Measurements from ENCODE around the gene LDB3.

The LDB3 gene

DNA sequence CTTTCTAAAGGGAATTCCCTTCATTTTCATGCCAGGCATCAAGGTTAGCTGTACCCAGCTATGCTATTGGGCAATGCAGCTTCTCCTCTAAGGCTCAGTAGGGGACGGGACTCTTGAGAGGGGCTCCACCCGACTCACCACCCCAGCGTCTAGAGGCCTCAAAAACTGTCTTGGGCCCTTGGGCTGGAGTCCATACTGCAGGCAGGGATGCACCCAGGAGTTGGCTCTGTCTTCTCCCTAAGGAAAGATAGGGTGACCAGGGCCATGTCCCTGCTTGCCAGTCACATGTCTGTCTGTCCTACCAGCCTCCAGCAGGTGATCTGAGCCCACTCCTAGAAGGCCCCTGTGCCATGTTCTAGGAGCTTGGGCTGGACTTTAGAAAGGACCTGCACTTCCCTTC is 12.7 kb upstream of the LDB3 start:
- H3K36me3 ChIP-seq (replicated peaks; ENCODE audit: insufficient read depth, low read length), result no peaks in the 10 kb centered on the region
- H3K4me1 ChIP-seq (ENCODE audit: low read length), result no peaks in the 10 kb centered on the region
- no peak overlapping the region for H3K9ac ChIP-seq (ENCODE audit: low read length)
- no peaks in the 10 kb centered on the region for H3K79me2 ChIP-seq (ENCODE audit: low read length)
- no peaks in the 10 kb centered on the region for H3F3A ChIP-seq (ENCODE audit: insufficient read depth, low read length)
- no peaks in the 10 kb centered on the region for H3K9me2 ChIP-seq (replicated peaks; ENCODE audit: insufficient read depth, low read length)
- no peaks in the 10 kb centered on the region for H4K20me1 ChIP-seq (ENCODE audit: insufficient read depth, low read length)
- H3K4me2 ChIP-seq (ENCODE audit: low read depth, low read length), result no peak overlapping the region
- no peak for DNase-seq
- TF ChIP-seq EZH2 (optimal IDR thresholded peaks at IDR 0.05; ENCODE audit: low read depth, low read length) (no peak), EZH2phosphoT487 (IDR thresholded peaks at IDR 0.05; ENCODE audit: low read length) (no peak)
- TF ChIP-seq, protein P1, sequence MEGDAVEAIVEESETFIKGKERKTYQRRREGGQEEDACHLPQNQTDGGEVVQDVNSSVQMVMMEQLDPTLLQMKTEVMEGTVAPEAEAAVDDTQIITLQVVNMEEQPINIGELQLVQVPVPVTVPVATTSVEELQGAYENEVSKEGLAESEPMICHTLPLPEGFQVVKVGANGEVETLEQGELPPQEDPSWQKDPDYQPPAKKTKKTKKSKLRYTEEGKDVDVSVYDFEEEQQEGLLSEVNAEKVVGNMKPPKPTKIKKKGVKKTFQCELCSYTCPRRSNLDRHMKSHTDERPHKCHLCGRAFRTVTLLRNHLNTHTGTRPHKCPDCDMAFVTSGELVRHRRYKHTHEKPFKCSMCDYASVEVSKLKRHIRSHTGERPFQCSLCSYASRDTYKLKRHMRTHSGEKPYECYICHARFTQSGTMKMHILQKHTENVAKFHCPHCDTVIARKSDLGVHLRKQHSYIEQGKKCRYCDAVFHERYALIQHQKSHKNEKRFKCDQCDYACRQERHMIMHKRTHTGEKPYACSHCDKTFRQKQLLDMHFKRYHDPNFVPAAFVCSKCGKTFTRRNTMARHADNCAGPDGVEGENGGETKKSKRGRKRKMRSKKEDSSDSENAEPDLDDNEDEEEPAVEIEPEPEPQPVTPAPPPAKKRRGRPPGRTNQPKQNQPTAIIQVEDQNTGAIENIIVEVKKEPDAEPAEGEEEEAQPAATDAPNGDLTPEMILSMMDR (IDR thresholded peaks at IDR 0.05; ENCODE audit: low read length), result no peak
- no peak overlapping the region for H3K27ac ChIP-seq (ENCODE audit: low read length)
- no peaks in the 10 kb centered on the region for H3K9me3 ChIP-seq (replicated peaks; ENCODE audit: insufficient read depth, low read length)
- H3K4me3 ChIP-seq (ENCODE audit: low read length), result no peak overlapping the region
- H3K27me3 ChIP-seq (replicated peaks; ENCODE audit: insufficient read depth, low read length), result peaks cover 36% of the 10 kb centered on the region
- H2AFZ ChIP-seq (ENCODE audit: low read length), result no peak overlapping the region

DNA sequence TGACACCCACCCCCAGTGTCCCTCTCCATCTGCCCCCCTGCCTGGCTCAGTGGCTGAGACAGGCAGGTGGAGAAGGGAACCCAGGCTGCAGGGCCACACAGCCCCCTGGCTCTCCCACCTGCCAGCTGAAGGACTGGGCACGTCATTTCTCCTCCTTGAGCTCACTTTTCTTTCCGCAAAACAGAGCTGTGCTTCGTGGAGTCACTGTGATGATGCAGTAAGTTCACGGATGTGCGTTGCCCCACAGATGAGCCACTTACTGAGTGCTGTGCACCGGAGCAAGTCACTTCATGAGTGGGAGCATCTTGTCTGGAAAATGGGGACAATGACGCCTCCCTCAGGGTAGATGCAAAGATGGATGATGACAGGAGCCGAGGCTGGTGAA is 11.3 kb upstream of the LDB3 start:
- H3K27ac ChIP-seq (ENCODE audit: low read length), result no peak overlapping the region
- no peaks in the 10 kb centered on the region for H3F3A ChIP-seq (ENCODE audit: insufficient read depth, low read length)
- no peak overlapping the region for H2AFZ ChIP-seq (ENCODE audit: low read length)
- H3K4me3 ChIP-seq (ENCODE audit: low read length), result no peak overlapping the region
- H3K79me2 ChIP-seq (ENCODE audit: low read length), result no peaks in the 10 kb centered on the region
- no peaks in the 10 kb centered on the region for H3K9me2 ChIP-seq (replicated peaks; ENCODE audit: insufficient read depth, low read length)
- H3K4me2 ChIP-seq (ENCODE audit: low read depth, low read length), result no peak overlapping the region
- H3K4me1 ChIP-seq (ENCODE audit: low read length), result no peaks in the 10 kb centered on the region
- H3K27me3 ChIP-seq (replicated peaks; ENCODE audit: insufficient read depth, low read length), result peaks cover 32% of the 10 kb centered on the region
- no peaks in the 10 kb centered on the region for H3K36me3 ChIP-seq (replicated peaks; ENCODE audit: insufficient read depth, low read length)
- no peak overlapping the region for H3K9ac ChIP-seq (ENCODE audit: low read length)
- TF ChIP-seq EZH2 (optimal IDR thresholded peaks at IDR 0.05; ENCODE audit: low read depth, low read length) (no peak), EZH2phosphoT487 (IDR thresholded peaks at IDR 0.05; ENCODE audit: low read length) (no peak)
- TF ChIP-seq, protein P1 (IDR thresholded peaks at IDR 0.05; ENCODE audit: low read length), result no peak
- H3K9me3 ChIP-seq (replicated peaks; ENCODE audit: insufficient read depth, low read length), result no peaks in the 10 kb centered on the region
- no peaks in the 10 kb centered on the region for H4K20me1 ChIP-seq (ENCODE audit: insufficient read depth, low read length)
- no peak for DNase-seq

DNA sequence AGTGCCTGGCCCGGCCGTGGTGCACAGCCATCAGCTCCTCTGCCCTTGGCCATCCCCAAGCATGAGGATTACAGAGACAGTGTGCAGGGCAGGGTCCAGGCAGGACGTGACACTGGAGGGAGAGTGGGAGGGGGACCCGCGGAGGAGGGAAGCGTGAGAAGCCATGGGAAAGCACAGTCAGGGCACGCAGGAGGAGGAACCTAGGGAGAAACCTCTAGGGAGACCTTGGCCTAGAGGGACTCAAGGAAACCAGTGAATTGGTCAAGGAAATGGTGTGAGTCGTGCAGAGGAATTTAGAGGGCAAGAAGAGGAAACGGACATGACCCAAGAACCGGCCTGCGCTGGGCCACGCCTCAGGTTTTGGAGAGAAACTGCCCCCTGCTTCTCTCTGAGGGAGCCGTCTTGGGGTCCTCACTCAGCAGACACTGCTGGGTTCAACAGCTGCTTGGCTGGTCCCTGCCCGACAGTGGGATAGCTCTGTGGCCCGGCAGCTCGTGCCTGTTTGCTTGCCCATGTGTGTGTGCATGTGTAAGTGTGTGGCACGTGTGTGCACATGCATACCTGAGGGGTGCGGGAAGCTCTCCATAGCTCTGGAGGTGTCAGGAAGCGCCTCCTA is 10.8 kb upstream of the LDB3 start:
- no peaks in the 10 kb centered on the region for H4K20me1 ChIP-seq (ENCODE audit: insufficient read depth, low read length)
- H3K4me1 ChIP-seq (ENCODE audit: low read length), result no peaks in the 10 kb centered on the region
- H3K9ac ChIP-seq (ENCODE audit: low read length), result no peak overlapping the region
- no peaks in the 10 kb centered on the region for H3K9me3 ChIP-seq (replicated peaks; ENCODE audit: insufficient read depth, low read length)
- H2AFZ ChIP-seq (ENCODE audit: low read length), result no peak overlapping the region
- no peak overlapping the region for H3K4me2 ChIP-seq (ENCODE audit: low read depth, low read length)
- H3K27me3 ChIP-seq (replicated peaks; ENCODE audit: insufficient read depth, low read length), result peaks cover 32% of the 10 kb centered on the region
- H3K27ac ChIP-seq (ENCODE audit: low read length), result no peak overlapping the region
- H3K79me2 ChIP-seq (ENCODE audit: low read length), result no peaks in the 10 kb centered on the region
- H3K36me3 ChIP-seq (replicated peaks; ENCODE audit: insufficient read depth, low read length), result no peaks in the 10 kb centered on the region
- DNase-seq, result no peak
- H3F3A ChIP-seq (ENCODE audit: insufficient read depth, low read length), result no peaks in the 10 kb centered on the region
- H3K4me3 ChIP-seq (ENCODE audit: low read length), result no peak overlapping the region
- TF ChIP-seq EZH2phosphoT487 (IDR thresholded peaks at IDR 0.05; ENCODE audit: low read length) (no peak), EZH2 (optimal IDR thresholded peaks at IDR 0.05; ENCODE audit: low read depth, low read length) (no peak)
- TF ChIP-seq, protein P1 (IDR thresholded peaks at IDR 0.05; ENCODE audit: low read length), result no peak
- H3K9me2 ChIP-seq (replicated peaks; ENCODE audit: insufficient read depth, low read length), result no peaks in the 10 kb centered on the region
